ENCODE results near the gene DRC3.

The DRC3 gene

GRCh38 chr17:17976931-17977570, 4.4 kb downstream of the DRC3 start:
- TF ChIP-seq CTCF (IDR thresholded peaks at IDR 0.05; ENCODE audit: control insufficient read depth, extremely low read depth, insufficient read depth), result no peak
- no peak for DNase-seq (ENCODE audit: low read depth)
- H3K4me3 ChIP-seq (ENCODE audit: low read depth, low read length), result no peak overlapping the region

GRCh38 chr17:17978481-17979424, 6.1 kb downstream of the DRC3 start:
- TF ChIP-seq CTCF (IDR thresholded peaks at IDR 0.05; ENCODE audit: control insufficient read depth, extremely low read depth, insufficient read depth), result no peak
- H3K4me3 ChIP-seq (ENCODE audit: low read depth, low read length), result no peak overlapping the region
- DNase-seq (ENCODE audit: low read depth), result no peak

GRCh38 chr17:17979778-17980177, 7.1 kb downstream of the DRC3 start:
- H3K4me3 ChIP-seq (ENCODE audit: low read depth, low read length), result no peak overlapping the region
- DNase-seq (ENCODE audit: low read depth), result no peak
- TF ChIP-seq CTCF (IDR thresholded peaks at IDR 0.05; ENCODE audit: control insufficient read depth, extremely low read depth, insufficient read depth), result no peak

GRCh38 chr17:17981330-17981729, 8.7 kb downstream of the DRC3 start:
- no peak for TF ChIP-seq CTCF (IDR thresholded peaks at IDR 0.05; ENCODE audit: control insufficient read depth, extremely low read depth, insufficient read depth)
- no peak overlapping the region for H3K4me3 ChIP-seq (ENCODE audit: low read depth, low read length)
- DNase-seq (ENCODE audit: low read depth), result no peak

GRCh38 chr17:17982801-17983200, 10.1 kb downstream of the DRC3 start:
- peak overlapping the region; percentile 3; the same call in 1 of the 2 replicates for H3K4me3 ChIP-seq (ENCODE audit: low read depth, low read length)
- TF ChIP-seq CTCF (IDR thresholded peaks at IDR 0.05; ENCODE audit: control insufficient read depth, extremely low read depth, insufficient read depth), result no peak
- DNase-seq (ENCODE audit: low read depth), result peak; percentile 88

- peak; percentile 90 for DNase-seq (ENCODE audit: low read depth)
- no peak for TF ChIP-seq CTCF (IDR thresholded peaks at IDR 0.05; ENCODE audit: control insufficient read depth, extremely low read depth, insufficient read depth)
Measured at GRCh38 chr17:17983376-17983775, 10.7 kb downstream of the DRC3 start.

More at GRCh38 chr17:17983376-17983775, 10.7 kb downstream of the DRC3 start:
- 0 out of 2 replicates have a peak overlapping the region, but pooled peaks have one; percentile 3 for H3K4me3 ChIP-seq (ENCODE audit: low read depth, low read length)
